ENCODE measurements around the gene NPHP4.
"Not testable (repeated sequence)": the region's sequence is repeated elsewhere in the genome, so short reads cannot be mapped to it uniquely, and the experiment has no call there.

NPHP4 gene

DNA sequence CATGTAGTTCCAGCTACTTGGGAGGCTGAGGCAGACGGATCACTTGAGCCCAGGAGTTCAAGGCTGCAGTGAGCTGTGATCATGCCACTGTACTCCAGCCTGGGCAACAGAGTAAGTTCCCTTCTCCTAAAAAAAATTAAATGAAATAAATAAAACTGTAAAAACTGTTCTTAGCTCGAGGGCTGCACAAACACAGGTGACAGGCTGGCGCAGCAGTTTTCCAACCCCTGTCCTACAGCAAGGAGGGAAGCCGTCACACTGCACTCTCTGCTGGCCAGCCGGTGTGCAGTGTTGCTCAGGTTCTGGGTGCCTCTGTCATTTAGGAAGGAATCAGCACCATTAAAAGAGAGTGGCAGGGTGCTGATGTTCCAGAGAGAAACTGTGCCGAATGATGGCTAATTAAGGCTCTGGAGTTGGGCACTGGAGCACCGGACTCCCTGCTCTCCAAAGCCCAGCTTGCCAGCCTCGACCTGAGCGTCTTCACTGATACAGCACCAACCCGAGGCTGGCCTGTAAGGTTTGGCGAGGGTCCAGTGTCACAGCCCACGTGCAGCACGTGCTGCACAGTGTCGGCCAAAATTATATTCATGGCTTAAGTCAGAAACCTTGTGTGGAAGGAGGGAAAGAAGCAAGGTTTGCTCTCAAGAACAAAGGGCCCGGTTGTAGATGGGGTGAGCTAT, 27.1 kb upstream of the NPHP4 start:
- no peaks in the 10 kb centered on the region for H3K36me3 ChIP-seq (ENCODE audit: insufficient read depth, low read depth, low read length)
- no peaks in the 10 kb centered on the region for H3K9me3 ChIP-seq (ENCODE audit: insufficient read depth, low read depth, low read length)
- no peak overlapping the region for H3K4me3 ChIP-seq (ENCODE audit: low read length)
- no peaks in the 10 kb centered on the region for H3K4me1 ChIP-seq (ENCODE audit: insufficient read depth, low read length)
- no peak overlapping the region for H3K27ac ChIP-seq (ENCODE audit: low read length)
- no peaks in the 10 kb centered on the region for H3K27me3 ChIP-seq (ENCODE audit: insufficient read depth, low read length)
- H3K9ac ChIP-seq (ENCODE audit: low read depth, low read length): no peak overlapping the region

DNA sequence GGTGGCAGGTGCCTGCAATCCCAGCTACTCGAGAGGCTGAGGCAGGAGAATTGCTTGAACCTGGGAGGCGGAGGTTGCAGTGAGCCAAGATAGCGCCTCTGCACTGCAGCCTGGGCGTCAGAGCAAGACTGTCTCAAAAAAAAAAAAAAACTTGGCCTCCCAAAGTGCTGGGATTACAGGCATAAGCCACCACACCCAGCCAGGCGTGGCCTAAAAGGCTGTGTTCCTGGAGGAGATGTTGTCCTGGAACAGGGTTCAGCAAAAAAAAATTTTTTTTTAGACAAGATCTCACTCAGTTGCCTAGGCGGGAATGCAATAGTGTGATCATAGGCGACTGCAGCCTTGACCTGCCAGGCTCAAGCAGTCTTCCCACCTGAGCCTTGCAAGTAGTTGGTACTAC, 25.4 kb upstream of the NPHP4 start:
- not testable (repeated sequence) for H3K27ac ChIP-seq (ENCODE audit: low read length); H3K4me1 ChIP-seq (ENCODE audit: insufficient read depth, low read length); H3K9me3 ChIP-seq (ENCODE audit: insufficient read depth, low read depth, low read length); H3K27me3 ChIP-seq (ENCODE audit: insufficient read depth, low read length); H3K4me3 ChIP-seq (ENCODE audit: low read length); H3K9ac ChIP-seq (ENCODE audit: low read depth, low read length); H3K36me3 ChIP-seq (ENCODE audit: insufficient read depth, low read depth, low read length)

DNA sequence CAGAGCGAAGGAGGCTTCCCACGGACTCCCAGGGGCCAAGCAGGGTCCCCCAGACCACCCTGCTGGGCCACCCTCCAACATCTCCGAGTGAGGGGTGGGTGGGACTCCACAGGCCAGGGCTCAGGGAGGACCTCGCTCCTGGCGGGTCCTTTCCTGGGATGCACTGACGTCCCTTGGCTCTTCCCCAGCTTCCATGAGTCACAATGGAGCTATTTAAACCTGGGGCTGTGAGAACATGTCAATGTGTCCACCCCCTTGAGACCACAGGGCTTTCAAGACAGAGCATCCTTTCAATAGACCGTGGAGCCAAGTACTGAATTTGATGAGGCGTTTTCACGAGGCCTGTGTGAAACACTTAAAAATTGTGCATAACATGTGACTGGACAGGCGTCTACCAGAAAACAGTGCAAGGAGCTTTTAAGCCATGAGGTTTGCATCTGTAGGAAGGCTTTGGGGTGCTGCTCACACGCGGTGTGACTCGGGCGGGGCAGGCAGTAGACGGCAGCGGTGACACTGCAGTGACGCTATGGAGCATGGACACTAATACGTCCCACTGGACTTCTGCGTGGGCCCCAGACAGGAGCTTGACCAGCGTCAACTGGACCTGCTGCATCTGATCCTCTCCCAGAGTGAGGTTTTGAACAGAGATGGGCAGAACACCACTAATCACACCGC, 24.1 kb upstream of the NPHP4 start:
- Histone ChIP-seq H3K4me1 (ENCODE audit: insufficient read depth, low read length) (no peaks in the 10 kb centered on the region), H3K27me3 (ENCODE audit: insufficient read depth, low read length) (no peaks in the 10 kb centered on the region), H3K4me3 (ENCODE audit: low read length) (no peak overlapping the region), H3K9me3 (ENCODE audit: insufficient read depth, low read depth, low read length) (no peaks in the 10 kb centered on the region), H3K9ac (ENCODE audit: low read depth, low read length) (no peak overlapping the region), H3K36me3 (ENCODE audit: insufficient read depth, low read depth, low read length) (no peaks in the 10 kb centered on the region), H3K27ac (ENCODE audit: low read length) (no peak overlapping the region)

DNA sequence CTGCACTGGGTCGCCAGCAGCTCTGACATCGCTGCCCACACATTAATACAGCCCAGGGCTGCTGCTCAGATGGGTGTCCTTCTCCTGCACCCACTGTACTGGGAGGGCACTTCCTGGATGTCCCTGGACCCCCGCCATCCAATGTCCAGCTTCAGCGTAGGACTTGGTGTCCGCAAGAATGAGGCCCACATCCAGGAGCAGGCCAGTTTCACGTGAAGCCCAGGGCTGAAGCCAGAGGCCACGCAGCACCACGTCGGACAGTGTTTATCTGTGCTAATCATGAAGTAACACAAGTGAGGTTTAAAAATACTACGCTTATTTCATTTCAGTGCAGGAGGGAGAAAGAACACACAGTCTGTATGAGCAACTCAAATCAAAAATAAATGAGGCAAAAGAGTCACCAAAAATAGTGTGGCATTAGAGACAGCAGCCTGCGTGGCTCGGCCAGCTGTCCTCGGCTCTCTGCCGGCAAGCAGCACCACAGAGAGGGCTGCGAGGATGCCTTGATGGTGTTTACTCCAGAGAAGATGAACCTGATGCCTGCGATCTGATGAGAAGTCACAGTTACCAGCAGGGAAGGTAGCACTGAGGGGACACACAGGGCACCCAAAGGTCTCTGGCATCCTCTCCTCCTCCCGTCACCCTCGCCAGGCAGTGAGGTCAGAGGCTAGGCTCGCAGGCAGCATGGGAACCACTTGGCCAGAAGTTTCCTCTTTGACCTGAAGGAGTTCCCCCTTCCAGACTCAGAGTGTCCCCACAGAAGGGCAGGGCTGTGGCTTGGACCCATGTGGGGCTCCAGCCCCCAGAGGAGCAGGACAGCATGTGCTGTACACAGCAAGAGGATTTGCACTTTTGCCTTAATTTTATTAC, 22.1 kb upstream of the NPHP4 start:
- no peaks in the 10 kb centered on the region for H3K4me1 ChIP-seq (ENCODE audit: insufficient read depth, low read length)
- no peak overlapping the region for H3K27ac ChIP-seq (ENCODE audit: low read length)

DNA sequence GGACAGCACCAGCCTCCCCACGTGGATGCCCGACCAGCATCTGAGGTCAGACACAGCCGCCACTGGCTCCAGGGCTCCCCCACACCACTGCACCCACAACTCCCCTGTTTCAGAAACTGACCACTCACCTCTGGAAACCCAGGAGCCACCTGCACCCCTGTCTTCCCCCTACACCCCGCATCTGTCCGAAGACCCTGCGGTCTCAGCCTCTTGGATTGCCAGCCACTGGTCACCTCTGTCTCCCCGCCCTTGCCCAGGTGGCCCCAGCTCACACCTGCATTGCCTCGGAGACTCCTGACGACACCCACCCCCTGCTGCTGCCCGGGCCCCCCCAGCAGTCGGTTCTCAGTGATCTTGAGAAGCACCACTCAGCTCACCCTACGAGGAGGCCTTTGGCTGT, 21.3 kb upstream of the NPHP4 start:
- Histone ChIP-seq H3K4me1 (ENCODE audit: insufficient read depth, low read length) (no peaks in the 10 kb centered on the region), H3K36me3 (ENCODE audit: insufficient read depth, low read depth, low read length) (no peaks in the 10 kb centered on the region), H3K9me3 (ENCODE audit: insufficient read depth, low read depth, low read length) (no peaks in the 10 kb centered on the region), H3K27ac (ENCODE audit: low read length) (no peak overlapping the region), H3K27me3 (ENCODE audit: insufficient read depth, low read length) (no peaks in the 10 kb centered on the region), H3K4me3 (ENCODE audit: low read length) (no peak overlapping the region), H3K9ac (ENCODE audit: low read depth, low read length) (no peak overlapping the region)

More for the DNA sequence above, 22.1 kb upstream of the NPHP4 start:
- Histone ChIP-seq H3K27me3 (ENCODE audit: insufficient read depth, low read length) (no peaks in the 10 kb centered on the region), H3K36me3 (ENCODE audit: insufficient read depth, low read depth, low read length) (no peaks in the 10 kb centered on the region), H3K9ac (ENCODE audit: low read depth, low read length) (no peak overlapping the region), H3K9me3 (ENCODE audit: insufficient read depth, low read depth, low read length) (no peaks in the 10 kb centered on the region), H3K4me3 (ENCODE audit: low read length) (no peak overlapping the region)

DNA sequence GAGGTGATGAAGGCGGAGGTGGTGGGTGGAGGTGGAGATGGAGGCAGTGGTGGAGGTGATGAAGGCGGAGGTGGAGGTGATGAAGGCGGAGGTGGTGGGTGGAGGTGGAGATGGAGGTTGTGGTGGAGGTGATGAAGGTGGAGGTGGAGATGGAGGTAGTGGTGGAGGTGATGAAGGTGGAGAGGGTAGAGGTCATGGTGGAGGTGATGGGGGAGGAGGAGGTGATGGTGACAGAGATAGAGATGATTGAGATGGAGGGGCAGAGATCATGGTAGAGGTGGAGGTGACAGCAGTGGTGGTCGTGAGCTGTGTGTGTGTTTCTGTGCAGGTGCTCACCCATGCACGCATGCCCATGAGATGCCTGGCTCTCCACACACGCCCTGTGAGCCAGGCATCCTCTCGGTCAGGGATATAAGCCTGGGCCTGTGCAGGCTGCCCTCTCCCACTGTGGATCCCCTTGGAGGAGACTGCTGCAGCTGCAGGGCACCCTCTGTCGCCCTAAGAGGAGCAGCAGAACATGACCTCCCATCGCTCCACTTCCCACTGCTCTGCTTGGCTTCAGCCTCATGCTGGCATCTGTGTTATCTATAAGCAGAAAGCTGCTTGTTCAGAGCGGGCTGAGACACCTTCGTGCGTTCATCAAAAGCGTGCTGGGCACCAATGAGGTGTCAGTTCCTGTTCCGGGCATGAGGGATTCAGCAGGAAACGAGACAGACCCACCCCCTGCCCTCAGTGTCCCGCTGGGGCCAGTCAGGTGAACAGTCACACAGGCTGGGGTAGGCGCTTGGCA, 20.5 kb upstream of the NPHP4 start:
- H3K4me1 ChIP-seq (ENCODE audit: insufficient read depth, low read length): no peaks in the 10 kb centered on the region
- no peaks in the 10 kb centered on the region for H3K27me3 ChIP-seq (ENCODE audit: insufficient read depth, low read length)

DNA sequence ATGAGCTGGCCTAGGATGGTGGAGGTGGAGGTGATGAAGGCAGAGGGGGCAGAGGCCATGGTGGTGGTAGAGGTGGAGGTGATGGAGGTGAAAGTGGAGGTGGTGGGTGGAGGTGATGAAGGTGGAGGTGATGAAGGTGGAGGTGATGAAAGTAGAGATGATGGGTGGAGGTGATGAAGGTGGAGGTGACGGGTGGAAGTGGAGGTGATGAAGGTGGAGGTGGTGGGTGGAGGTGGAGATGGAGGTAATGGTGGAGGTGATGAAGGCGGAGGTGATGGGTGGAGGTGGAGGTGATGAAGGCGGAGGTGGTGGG, 19.7 kb upstream of the NPHP4 start:
- no peak overlapping the region for H3K9ac ChIP-seq (ENCODE audit: low read depth, low read length)
- no peaks in the 10 kb centered on the region for H3K9me3 ChIP-seq (ENCODE audit: insufficient read depth, low read depth, low read length)
- H3K36me3 ChIP-seq (ENCODE audit: insufficient read depth, low read depth, low read length): no peaks in the 10 kb centered on the region
- no peak overlapping the region for H3K4me3 ChIP-seq (ENCODE audit: low read length)
- H3K27me3 ChIP-seq (ENCODE audit: insufficient read depth, low read length): no peaks in the 10 kb centered on the region
- no peaks in the 10 kb centered on the region for H3K4me1 ChIP-seq (ENCODE audit: insufficient read depth, low read length)
- H3K27ac ChIP-seq (ENCODE audit: low read length): no peak overlapping the region

More for the DNA sequence above, 20.5 kb upstream of the NPHP4 start:
- Histone ChIP-seq H3K36me3 (ENCODE audit: insufficient read depth, low read depth, low read length) (no peaks in the 10 kb centered on the region), H3K9me3 (ENCODE audit: insufficient read depth, low read depth, low read length) (no peaks in the 10 kb centered on the region), H3K4me3 (ENCODE audit: low read length) (no peak overlapping the region), H3K27ac (ENCODE audit: low read length) (no peak overlapping the region), H3K9ac (ENCODE audit: low read depth, low read length) (no peak overlapping the region)

DNA sequence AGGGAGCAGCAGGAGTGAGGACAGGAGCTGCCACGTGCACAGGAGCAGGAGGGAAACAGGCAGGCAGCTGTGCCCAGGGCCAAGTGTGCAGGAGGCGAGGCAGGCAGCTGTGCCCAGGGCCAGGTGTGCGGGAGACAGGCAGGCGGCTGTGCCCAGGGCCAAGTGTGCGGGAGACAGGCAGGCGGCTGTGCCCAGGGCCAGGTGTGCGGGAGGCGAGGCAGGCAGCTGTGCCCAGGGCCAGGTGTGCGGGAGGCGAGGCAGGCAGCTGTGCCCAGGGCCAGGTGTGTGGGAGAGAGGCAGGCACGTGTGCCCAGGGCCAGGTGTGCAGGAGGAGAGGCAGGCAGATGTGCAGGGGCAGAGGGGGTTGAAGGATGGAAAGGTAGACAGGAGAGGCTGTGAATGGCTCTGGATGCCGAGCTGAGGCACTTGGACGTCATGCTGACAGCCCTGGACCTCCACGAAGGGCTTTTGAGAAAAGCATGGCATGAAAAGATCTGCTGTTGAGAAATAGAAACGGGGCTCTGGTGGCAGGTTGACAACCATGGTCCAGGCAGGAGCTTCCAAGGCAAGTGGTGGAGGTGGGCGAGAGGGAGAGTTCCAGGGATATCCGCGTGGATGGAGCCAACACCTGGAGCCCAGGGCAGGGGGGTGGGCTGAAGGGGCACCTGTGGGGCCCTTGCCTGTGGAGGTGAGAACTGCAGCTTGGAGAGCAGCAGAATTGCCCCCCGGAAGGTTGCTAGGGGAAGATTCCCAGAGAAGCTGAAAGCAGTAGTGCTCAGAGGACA, 19.1 kb upstream of the NPHP4 start:
- no peaks in the 10 kb centered on the region for H3K4me1 ChIP-seq (ENCODE audit: insufficient read depth, low read length)

DNA sequence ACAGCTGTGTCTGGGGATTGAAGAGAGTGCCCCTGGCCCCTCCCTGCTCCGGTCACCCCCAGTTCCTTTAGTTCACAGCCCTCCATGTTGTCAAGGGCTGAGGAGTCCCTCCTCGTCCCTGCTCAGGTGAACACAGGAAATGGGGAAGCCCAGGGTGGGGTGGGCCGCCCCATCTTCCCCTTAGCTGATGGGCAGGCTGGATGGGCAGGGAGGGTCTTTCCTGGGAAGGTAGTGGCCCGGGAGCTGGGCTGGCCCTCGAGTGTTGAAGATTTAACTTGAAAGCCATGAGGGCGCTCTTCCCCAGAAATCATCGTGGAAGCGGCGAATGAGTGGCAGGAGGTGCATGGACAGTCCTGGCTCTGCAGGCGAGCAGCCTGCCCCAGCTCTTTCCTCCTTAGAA, 18.3 kb upstream of the NPHP4 start:
- Histone ChIP-seq H3K36me3 (ENCODE audit: insufficient read depth, low read depth, low read length) (no peaks in the 10 kb centered on the region), H3K4me1 (ENCODE audit: insufficient read depth, low read length) (no peaks in the 10 kb centered on the region), H3K9ac (ENCODE audit: low read depth, low read length) (no peak overlapping the region), H3K9me3 (ENCODE audit: insufficient read depth, low read depth, low read length) (no peaks in the 10 kb centered on the region), H3K27ac (ENCODE audit: low read length) (no peak overlapping the region), H3K27me3 (ENCODE audit: insufficient read depth, low read length) (no peaks in the 10 kb centered on the region), H3K4me3 (ENCODE audit: low read length) (no peak overlapping the region)

More for the DNA sequence above, 19.1 kb upstream of the NPHP4 start:
- Histone ChIP-seq H3K9me3 (ENCODE audit: insufficient read depth, low read depth, low read length) (no peaks in the 10 kb centered on the region), H3K27ac (ENCODE audit: low read length) (no peak overlapping the region), H3K9ac (ENCODE audit: low read depth, low read length) (no peak overlapping the region), H3K4me3 (ENCODE audit: low read length) (no peak overlapping the region), H3K36me3 (ENCODE audit: insufficient read depth, low read depth, low read length) (no peaks in the 10 kb centered on the region), H3K27me3 (ENCODE audit: insufficient read depth, low read length) (no peaks in the 10 kb centered on the region)

DNA sequence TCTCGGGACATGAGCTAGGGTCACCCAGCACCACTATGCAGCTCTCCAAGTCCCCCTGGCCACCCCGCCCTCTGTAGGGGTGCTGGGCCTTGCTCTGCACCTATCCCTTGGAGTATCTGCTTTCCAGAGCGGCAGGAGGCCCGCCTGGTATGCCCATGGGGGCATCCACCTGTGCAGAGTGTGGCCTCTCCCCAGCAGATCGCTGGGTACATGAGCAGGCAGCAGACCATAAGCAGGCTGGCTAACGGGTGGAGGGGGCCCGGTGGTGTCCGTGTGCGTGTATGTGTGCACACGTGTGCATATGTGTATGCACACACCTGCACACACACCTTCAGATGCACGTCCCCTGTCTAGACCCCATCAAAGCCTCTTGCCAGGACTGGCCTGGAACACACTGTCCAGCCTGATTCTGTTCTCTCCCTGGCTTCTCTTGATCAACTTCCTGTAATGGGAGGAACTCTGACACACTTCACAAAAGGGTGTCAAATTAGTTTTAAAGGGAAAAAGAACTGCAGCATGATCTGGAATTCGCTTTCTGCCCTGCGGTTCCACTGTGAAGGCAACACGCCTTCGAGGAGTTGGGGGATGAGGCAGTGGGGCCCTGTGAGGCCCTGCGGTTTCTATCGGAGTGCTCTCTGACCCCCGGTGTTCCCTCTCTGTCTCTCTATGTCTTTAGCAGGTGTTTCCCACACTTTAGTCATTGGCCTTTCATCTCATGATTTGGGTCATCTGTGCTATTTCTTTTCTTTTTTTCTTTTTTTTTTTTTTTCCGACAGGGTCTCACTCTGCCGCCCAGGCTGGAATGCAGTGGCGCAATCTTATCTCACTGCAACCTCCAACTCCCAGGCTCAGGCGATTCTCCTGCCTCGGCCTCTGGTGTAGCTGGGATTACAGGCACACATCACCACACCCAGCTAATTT, 17.2 kb upstream of the NPHP4 start:
- no peak overlapping the region for H3K9ac ChIP-seq (ENCODE audit: low read depth, low read length)

More for the DNA sequence above, 17.2 kb upstream of the NPHP4 start:
- Histone ChIP-seq H3K4me3 (ENCODE audit: low read length) (no peak overlapping the region), H3K27ac (ENCODE audit: low read length) (no peak overlapping the region), H3K27me3 (ENCODE audit: insufficient read depth, low read length) (no peaks in the 10 kb centered on the region), H3K4me1 (ENCODE audit: insufficient read depth, low read length) (no peaks in the 10 kb centered on the region), H3K36me3 (ENCODE audit: insufficient read depth, low read depth, low read length) (no peaks in the 10 kb centered on the region), H3K9me3 (ENCODE audit: insufficient read depth, low read depth, low read length) (no peaks in the 10 kb centered on the region)
